GM19372 (cell line): Measurements from ENCODE around the gene ARHGDIA.
A peak's percentile ranks its signal among the peaks of the same experiment; 100 is the strongest.

ENCODE experiments used
- ATAC-seq: cut with Tn5 transposase; IDR thresholded peaks from one replicate; pipeline ENCODE4 v1.9.1; 2021; ENCODE audit warnings: mild to moderate bottlenecking, low read depth, moderate library complexity; ENCODE audit not compliant: unreplicated experiment

The ARHGDIA gene

DNA sequence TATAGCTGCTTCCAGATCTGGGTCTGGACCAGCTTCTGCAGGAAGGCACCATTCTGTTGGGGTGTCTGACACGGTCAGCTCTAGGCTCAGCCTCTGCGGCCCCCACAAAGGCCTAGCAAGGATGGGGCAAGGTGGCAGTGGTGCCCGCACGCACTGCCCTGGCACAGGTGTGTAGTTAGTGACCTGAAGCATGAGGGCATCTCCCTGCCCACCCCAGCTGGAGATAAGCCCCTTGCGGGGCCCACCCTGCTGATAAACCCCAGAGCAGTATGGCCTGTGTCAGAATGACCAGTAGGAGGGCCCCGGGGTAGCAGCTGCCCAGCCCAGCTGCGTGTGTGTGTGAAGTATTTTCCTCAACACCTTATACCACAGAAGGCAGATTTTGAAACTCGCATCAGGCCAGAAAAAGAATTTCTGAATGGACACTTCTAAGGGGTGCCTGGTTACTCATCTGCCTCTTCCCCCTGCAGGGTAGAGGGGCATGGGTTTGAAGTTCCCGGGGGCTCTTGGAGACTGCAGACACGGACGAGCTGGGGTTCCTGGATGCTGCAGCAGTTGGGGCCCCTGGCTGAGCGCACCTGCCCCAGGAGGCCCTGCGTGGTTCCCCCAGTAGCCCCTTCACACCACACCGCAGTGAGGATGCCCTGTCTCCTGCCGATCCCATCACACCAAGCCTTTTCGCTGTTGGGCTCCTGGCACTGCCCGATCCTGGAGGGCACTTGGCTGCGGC is 4.5 kb downstream of the ARHGDIA start:
- no peak for ATAC-seq

DNA sequence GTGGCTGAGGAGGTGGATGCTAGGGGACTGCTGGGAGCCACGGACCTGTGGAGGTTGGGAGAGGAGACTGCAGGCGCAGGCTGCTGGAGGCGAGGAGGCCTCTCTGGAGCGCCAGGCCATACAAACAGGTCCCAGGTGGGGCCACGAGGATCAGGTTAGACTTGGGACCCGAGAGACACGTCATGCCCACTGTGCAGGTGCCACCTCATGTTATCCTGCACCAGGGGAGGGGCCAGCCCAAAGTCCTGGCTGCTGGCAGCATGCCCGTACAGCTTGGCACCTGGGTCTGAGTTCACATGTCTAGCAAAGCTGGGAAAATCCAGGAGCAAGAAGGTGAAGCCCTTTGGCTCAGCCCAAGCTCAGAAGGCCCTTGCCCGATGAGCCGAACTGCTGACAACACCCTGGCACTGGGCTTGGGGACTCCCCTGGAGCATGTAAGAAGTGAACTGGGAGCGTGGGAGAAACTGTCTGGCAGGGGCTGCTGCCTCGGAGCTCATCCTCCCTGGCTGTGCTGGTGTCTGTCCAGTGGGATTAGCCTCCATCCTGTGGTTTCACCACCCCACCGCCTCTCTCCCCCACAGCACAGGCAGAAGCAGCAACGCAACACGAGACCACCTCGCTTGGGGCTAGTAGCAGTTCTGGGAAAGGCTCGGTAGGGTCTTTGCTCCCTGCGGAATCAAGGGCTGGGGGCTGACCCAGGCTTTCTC is 5.3 kb downstream of the ARHGDIA start:
- ATAC-seq: no peak

DNA sequence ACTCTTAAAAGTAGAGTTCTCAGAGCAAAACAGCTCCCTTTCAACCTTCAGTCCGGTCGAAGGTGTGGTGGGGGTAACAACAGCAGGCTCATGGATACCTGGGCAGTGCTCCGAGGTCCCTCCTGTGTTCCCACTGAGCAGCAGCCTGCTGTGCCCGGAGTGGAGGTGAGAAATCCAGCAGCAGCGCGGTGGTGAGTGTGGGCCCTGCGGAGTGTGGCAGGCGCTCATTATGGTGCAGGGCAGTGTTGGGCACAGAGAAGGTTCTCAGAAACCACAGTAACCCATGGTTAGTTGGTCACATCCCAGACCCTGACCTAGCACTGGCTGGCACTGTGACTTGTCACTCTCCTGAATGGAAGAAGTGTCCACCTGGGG is 5.8 kb downstream of the ARHGDIA start:
- ATAC-seq: no peak

DNA sequence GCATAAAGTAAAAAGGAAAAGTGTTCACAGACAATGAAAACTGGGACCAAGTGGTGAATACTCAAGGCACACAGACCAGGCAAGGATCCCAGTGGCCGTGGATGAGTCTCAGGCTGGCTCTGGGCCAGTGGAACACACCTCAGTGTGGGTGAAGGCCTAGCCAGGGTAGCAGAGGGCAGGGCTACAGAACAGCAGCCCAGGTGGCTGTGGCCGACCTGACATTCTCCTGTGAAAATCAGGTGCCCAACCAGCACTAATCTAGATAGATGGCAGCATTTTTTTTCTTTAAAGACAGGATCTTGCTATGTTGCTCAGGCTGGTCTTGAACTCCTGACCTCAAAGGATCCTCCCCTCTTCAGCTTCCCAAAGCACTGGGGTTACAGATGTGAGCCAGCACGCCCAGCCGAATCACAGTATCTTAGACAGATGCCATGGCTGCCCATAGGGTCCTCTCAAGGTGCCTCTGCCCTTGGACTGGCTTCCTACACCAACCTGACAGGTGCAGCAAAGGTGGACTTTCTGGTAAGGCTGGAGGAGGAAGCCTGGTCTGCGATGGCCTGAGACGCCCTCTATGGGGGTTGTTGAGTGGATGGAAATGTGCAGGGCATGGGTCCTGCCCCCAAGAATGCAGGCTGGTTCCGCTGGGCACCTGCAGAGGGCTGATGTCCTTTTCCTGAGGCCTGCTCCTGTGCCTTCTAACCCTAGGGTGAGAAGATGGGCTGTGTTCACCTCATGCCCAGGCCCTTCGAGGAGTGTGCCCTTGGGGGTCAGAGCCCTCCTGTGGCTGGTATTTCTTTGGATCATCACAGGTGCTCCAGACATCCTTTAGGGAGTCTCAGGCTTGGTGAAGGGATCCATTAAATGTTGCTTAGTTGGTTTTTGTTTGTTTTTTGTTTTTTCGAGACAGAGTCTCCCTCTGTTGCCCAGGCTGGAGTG is 7.0 kb downstream of the ARHGDIA start:
- ATAC-seq: no peak

DNA sequence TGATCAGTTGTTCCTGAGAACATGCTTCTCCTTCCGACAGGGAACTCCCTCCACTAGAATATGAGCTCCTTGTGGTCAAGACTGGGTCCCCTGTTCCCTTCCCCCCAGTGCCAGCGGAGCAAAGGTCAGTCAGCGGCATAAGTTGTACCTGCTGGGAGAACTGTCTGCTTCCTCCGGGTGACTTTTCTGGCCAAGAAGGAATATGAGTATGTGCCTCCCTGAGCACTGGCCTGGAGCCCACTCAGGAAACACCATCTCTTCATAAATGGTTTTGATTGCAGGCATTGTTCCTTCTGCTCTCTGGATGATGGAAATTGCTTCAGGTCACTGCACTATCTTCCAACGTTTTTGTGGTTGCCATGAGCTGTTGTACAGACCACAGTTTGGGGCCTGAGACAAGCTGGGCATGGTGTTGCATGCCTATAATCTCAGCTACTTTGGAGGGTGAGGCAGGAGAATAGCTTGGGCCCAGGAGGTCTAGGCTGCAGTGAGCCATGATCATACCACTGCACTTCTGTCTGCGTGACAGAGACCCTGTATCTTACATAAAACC is 7.9 kb downstream of the ARHGDIA start:
- ATAC-seq: no peak

DNA sequence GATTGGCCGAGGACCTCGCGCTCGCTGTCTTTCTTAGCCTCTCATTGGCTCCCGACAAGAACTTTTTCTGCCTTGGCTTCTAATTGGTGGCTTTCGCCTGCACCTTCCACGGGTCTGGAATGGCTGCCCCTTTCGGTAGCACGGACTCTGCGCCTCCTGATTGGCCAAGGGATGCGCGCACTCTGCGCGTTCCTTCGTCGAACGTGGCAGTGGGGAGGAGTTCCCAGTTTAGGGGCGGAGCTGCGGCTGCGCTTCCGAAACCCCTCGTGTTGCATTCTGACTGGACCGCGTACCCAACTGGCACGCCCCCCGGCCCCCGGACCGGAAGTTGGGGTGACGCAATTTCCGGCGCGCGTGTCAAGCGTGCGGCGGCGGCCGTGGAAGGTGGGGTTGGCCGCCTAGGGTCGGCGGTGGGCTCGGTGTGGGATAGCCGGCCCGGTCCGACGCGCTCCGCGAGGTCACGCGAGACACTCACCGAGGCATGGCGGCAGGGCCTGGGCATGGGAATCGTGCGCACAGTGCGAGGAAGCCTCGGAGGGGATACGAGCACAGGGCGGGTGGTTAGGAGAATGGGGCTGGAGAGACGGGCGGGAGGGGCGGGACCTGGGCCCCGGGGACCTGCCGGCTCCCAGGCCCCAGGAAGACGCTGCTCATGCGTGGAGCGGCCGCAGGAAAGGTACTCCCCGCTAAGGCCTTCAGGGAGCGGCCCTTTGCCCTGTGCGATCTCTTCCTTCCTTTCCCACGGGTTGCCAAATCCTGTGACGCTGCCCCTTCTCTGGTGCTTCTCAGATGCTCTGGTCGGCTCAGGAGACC is 10.2 kb downstream of the ARHGDIA start:
- ATAC-seq: peak; percentile 71

DNA sequence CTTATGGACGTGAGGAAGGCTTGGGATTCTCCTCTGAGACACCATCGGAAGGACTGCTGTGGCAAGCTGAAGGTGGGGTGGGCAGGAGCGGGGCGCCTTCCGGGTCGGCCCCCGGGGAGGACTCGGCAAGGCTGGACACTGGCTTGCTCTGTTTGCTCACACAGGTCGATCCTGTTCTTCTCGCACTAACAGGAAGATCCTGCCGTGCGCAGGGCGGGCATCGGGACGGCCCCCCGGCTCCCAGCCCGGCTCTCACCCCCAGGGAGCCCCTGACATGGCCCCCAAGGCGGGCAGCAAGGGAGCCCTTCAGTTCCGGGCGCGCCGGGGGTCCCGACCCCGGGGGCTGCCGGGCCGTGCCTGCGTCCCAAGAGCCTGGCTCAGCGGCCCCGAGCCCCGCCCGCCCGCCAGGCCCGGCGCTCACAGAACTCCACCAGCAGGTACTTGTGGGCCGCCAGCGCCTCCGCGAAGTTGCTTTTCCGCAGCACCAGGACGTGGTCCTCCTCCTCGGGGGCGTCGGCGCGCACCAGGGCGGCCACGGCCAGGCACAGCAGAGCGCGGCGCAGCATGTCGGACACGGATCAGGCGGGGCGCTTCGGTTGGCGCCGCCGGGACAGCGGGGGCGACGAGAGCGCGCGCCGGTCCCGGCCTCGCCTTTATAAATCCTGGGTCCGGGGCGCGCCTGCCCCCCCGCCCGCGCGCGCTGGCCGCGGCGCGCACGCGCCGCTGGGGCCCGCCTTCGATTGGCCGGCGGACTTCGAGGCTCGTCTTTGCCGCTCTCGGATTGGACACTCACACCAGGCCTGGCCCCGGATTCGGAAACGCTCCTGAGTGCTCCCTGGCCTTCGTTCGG is 11.0 kb downstream of the ARHGDIA start, which contains the start of gene P4HB:
P4HB (minus strand) TSS at position 630 of the 850 bp plus-strand sequence; CDS start at position 566, 64 bp downstream.
- peak; percentile 76 for ATAC-seq

DNA sequence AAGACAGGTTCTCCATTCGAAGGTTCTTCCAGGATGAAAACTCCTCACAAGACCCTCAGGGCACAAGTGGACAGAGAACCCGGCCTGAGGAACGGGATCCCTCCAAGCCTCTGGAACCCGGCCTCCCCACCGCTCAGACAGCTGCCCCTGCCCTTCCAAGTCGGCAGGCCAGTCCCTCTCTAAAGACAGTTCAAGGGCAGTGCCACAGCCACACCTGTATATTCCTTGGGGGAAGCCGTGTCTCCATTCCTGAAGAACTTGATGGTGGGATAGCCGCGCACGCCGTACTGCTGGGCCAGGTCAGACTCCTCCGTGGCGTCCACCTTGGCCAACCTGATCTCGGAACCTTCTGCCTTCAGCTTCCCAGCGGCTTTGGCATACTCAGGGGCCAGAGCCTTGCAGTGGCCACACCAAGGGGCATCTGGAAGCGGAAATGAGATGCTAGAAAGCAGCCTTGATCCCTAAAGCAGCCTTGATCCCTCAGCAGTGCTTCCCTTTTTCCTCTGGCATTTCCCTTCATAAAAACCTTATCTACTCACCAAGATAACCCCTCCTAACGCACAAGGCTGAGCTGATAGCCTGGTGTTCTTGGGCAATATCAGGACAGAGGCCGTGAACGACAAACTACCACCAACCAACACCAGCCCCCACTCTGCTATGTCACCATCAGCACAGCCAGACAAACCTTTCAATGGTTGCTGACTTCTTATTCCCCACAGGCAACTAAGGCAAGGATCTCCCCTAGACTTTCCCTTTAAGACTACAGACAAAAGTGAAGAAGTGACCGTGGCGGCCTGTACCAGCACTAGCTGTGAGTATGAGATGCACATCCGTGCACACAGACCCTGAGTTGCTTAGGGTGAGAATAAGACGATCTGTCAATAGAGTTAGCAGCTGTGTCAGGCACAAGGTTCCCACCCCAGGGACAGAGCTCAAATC is 11.9 kb downstream of the ARHGDIA start:
- no peak for ATAC-seq

DNA sequence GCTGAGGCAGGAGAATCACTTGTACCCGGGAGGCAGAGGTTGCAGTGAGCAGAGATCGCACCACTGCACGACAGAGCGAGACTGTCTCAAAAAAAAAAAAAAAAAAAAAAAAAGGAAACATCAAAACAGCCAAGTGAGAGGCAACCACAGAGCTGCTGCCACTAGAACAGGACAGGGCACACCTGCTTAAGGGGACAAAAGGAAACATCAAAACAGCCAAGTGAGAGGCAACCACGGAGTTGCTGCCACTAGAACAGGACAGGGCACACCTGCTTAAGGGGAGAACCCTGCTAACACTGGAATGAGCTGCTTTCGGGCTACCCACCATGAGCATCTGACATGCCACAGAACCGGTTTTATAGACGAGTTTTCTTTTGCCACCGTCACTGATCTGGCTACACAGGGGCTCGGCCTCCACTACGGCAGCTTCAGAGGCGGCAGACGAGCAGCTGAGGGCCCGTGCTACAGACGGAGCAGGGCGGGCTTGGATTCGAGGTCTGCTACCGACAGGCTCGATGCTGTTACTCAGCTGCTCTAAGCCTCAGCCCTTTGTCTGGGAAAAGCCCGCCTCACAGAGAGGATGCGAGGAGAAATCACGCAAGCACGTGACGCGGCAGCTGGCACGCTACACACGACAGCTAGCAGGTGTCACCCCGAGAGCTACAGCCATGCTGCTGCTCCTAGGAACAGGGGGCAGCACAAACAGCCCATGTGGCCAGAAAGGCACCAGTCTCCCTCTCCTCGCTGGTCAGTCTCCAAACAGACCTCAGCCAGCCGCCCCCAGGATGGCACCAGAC is 12.8 kb downstream of the ARHGDIA start:
- no peak for ATAC-seq

DNA sequence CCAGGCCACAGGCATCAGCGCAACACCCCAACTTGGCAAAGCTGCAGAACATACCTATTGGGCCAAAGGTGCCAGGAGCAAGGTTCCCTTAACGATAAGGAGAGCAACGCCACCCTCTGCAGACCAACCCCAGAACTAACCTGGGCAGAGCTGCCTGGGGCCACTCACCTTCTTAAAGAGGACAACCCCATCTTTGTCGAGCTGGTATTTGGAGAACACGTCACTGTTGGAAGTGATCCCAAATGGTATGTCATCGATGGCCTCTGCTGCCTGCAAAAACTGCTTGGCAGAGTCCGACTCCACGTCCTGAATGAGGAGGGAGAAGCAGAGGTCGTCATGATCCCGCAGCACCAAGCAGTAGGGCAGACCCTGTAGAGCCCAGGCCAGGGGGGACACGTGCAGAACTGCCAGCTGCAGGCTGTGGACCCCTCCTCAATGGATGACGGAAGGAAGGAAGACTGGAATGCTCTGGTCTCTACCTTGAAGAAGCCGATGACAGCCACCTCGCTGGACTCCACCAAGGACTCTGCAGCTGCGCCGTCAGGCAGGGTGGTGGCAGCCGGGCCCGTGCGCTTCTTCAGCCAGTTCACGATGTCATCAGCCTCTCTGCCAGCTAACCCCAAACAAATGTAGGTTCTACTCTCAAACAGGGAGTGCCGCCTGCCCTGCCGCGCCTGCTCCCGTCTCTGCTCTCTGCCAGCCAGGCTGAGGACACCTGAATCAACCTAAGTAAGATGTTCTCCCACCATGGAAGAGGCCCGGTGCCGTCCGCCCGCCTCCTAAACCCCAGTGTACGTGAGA is 16.0 kb downstream of the ARHGDIA start:
- ATAC-seq: no peak

DNA sequence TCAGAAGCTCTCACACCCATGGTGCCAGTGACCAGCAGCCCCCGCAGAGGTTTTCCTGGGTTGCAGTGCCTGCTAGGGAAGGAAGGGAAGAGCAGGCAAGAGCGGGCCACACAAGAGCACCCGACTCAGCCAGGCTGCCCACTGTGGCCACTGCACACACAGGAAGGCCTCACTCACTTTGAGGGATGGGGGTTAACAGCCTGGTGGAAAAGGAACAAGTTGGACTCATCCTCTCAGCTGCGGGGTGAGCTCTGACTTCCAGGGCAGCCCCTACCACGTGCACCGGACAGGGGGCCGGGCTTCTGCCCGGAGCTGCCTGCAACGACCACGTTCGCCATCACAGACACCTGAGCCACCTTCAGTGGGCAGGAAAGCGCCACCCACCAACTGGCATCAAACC is 18.9 kb downstream of the ARHGDIA start:
- no peak for ATAC-seq

DNA sequence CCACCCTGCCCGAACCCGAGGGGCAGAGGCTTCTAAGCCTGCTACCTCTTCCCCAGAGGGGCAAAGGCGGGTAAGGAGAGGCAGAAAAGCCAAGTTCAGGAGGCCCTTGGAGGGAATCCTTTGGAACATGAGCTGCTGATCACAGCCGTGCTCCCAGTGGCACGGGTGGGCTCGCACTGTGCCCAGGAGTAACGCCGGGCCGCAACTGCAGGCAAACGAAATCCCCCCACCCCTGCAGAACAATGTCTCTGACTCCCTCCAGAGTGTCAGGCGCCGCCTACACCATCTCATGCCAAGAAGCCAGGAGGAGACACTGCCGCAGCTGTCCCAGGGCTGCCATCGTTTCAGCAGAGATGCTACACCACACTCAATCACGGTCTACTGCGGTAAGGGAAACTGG is 19.7 kb downstream of the ARHGDIA start:
- no peak for ATAC-seq

DNA sequence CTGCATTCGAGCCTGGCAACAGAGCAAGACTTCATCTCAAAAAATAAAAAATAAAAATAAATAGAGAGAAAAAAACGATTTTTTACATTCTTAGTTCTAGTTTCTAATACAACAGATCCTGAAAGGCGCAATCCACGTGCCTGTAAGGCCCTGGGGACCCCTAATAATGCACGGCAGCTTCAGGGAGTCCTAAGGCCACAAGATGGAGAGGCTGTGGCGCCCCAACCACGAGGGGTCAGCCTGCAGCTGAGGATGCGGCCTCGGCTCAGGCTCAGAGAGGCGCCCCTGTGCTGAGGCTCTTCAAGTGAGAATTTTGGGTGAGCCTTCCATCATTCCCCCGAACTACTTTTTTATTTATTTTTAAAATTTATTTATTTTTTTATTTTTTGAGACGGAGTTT is 21.7 kb downstream of the ARHGDIA start:
- ATAC-seq: no peak

DNA sequence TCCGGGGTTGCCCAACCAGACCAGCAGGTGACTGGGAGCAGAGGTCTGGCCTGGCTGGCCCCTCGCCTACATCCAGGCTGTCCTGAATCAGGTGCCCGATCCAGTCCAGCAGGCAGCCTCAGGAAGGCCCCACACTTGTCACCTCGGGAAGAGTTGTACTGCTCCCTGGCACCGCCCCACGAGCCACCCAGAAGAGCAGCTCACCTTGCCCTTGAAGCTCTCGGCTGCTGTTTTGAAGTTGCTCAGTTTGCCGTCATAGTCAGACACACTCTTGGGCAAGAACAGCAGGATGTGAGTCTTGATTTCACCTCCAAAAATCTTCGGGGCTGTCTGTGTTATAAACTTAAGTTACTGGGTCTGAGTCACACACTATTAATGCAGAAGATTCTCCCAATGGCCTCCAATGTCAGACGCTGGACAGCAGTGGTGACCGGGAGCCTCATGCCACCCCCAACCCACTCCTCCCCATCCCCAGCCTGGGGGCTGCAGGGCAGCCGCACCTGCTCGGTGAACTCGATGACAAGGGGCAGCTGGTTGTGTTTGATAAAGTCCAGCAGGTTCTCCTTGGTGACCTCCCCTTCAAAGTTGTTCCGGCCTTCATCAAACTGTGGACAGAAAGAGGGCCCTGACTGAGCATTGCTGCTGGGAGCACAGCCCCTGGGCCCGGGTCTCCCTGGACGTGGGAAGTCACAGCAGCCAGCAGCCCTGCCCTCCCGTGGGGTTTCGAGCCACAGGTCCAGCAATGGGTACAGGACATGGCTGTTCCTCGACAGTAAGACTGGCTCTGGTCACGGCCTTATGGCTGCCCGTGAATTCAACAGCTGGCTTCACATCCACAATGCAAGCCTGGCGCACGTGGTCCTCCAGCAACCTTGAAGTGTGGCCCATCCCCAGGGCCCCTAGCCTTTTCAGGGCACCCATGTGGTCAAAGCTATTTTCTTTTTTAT is 24.1 kb downstream of the ARHGDIA start:
- ATAC-seq: no peak
